ENCODE data around the gene ITGA6. TPM values are rescaled to one million over a fixed set of nuclear protein-coding genes. Genes with fewer than 3 reads are reported as not detected.

ITGA6 gene
- 5.3 and 23.2 TPM in 2 replicates for total RNA-seq

DNA sequence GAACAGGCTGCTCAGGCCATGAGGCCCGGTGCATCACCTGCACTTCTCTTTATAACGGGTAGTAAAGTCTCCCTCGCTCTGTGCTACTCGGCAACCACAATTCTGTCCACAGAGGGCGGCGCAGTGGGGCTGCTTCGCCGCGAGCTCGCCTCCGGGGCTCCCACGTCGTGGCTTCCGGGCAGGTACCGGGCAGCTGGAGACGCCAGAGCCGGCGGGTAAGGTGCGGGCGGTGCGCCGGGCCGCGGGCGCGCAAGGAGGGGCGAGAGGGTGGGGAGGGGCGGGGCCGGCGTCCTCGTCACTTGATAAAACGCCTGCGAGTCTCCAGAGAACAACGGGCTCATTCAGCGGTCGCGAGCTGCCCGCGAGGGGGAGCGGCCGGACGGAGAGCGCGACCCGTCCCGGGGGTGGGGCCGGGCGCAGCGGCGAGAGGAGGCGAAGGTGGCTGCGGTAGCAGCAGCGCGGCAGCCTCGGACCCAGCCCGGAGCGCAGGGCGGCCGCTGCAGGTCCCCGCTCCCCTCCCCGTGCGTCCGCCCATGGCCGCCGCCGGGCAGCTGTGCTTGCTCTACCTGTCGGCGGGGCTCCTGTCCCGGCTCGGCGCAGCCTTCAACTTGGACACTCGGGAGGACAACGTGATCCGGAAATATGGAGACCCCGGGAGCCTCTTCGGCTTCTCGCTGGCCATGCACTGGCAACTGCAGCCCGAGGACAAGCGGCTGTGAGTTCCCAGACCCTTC, at the start of gene ITGA6:
ITGA6 (plus strand) TSS at position 331 of the 734 bp plus-strand sequence.

Other genes starting within 250 kb of the ITGA6 start
- 7.8 and 9.0 TPM in 2 replicates for gene PDK1, start 128.5 kb downstream of the ITGA6 start, total RNA-seq

All from bronchial smooth muscle cell (primary cell).